Uterus (tissue), 2 donors: ENCODE results near the gene TIAM1.

Source experiments
- POLR2A ChIP-seq, 2 donors: fragments of 450-650 bp; IDR thresholded peaks; one replicate each; pipeline ENCODE4 v1.6.1; 2016; ENCODE audit warnings: antibody characterized with exemption in 2 of 2, mild to moderate bottlenecking in 1 of 2, moderate library complexity in 1 of 2
- TF ChIP-seq, protein P1 (sequence below), 4 experiments: fragments of 200-600 bp in 2 of 4; fragments of 450-650 bp in 2 of 4; sonication (generic) in 2 of 4; IDR thresholded peaks; one replicate each; pipeline ENCODE4 v1.5.1; 2016 to 2019; ENCODE audit warnings: antibody characterized with exemption in 4 of 4, mild to moderate bottlenecking in 2 of 4, moderate library complexity in 1 of 4

DNA sequence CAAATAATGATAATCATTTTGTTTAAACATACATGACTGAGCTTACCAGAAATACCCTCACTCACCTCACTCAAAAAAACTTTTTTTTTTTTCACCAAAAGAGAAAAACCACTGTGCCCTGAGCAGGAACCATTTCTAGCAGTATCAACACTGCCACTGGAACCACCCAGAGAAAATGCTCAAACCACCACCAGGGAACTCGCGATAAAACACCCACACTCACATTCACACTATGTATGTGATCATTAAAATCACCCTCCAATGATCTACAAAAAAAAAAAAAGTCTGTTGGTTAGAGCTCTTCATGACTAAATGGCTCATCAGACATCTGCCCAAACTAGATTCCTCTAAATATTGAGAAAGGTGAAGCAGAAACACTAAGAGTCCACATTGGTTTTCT, 11.5 kb downstream of the TIAM1 start:
- TF ChIP-seq, protein P1, sequence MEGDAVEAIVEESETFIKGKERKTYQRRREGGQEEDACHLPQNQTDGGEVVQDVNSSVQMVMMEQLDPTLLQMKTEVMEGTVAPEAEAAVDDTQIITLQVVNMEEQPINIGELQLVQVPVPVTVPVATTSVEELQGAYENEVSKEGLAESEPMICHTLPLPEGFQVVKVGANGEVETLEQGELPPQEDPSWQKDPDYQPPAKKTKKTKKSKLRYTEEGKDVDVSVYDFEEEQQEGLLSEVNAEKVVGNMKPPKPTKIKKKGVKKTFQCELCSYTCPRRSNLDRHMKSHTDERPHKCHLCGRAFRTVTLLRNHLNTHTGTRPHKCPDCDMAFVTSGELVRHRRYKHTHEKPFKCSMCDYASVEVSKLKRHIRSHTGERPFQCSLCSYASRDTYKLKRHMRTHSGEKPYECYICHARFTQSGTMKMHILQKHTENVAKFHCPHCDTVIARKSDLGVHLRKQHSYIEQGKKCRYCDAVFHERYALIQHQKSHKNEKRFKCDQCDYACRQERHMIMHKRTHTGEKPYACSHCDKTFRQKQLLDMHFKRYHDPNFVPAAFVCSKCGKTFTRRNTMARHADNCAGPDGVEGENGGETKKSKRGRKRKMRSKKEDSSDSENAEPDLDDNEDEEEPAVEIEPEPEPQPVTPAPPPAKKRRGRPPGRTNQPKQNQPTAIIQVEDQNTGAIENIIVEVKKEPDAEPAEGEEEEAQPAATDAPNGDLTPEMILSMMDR (IDR thresholded peaks at IDR 0.05), result no peak
- TF ChIP-seq POLR2A (IDR thresholded peaks at IDR 0.05), result no peak
